ENCODE data around the gene ZNF619.

ZNF619 gene

GRCh38 chr3:40465456-40465855 is 11.5 kb upstream of the ZNF619 start:
- no peak for DNase-seq

GRCh38 chr3:40468018-40468417 is 8.9 kb upstream of the ZNF619 start:
- DNase-seq = no peak

GRCh38 chr3:40470701-40471100 is 6.2 kb upstream of the ZNF619 start:
- no peak for DNase-seq

DNA sequence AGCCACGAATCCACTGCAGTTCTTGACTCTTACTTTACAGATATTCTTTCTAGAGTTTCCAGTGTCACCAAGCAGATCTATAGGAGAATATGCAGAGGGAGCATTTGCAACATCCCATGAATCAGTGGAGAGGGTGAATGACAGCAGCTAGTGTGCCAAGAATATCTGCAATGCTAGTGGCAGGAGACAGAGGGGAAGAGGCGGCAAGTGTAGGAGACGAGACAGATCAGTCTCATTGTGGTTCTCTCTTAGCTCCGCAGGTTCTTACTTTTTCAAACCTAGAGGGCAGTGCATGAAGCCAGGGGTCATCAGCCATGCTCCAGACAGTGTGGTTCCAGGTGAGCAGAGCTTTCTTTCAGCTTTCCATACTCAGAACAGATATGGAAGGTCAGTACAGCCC is 744 bp downstream of the ZNF619 start:
- DNase-seq = no peak

DNA sequence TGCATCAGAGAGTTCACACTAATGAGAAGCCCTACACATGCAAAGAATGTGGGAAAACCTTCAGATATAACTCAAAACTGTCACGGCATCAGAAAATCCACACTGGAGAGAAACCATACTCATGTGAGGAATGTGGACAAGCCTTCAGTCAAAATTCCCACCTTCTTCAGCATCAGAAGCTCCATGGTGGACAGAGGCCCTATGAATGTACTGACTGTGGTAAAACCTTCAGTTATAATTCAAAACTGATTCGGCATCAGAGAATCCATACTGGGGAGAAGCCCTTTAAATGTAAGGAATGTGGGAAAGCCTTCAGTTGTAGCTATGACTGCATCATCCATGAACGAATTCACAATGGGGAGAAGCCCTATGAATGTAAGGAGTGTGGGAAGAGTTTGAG is 10.2 kb downstream of the ZNF619 start:
- DNase-seq = no peak

DNA sequence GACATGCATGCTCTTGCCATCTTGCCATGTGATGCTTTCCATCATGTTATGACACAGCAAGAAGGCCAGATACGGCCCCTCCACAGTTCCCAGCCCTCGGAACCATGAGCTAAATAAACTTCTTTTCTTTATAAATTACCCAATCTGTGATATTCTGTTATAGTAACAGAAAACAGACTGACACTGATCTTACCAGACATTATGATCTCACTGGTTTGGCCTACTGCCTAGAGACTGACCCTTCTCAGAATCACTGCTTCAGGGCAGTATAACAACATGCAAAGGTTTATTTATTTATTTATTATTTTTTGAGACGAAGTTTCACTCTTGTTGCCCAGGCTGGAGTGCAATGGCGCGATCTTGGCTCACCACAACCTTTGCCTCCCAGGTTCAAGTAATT is 14.0 kb downstream of the ZNF619 start:
- DNase-seq = no peak

DNA sequence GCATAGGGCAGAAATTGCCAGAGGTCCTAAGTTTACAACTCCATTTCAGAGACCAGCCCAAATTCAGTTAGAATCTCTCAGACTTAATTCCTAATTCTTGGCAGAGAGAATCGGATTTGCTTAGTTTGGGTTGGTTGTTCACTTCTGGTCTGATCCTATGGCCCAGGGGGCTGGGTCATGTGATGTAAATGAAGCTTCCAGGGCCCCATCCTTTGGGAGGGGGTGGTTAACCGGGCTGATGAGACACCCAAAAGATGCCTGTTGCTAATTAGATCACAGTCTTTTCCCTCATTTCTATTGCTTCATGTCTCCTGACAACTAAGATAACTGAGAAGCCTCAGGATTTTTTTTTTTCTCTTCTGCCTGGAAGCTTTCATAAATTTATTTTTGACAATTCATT is 17.8 kb downstream of the ZNF619 start:
- DNase-seq = no peak

DNA sequence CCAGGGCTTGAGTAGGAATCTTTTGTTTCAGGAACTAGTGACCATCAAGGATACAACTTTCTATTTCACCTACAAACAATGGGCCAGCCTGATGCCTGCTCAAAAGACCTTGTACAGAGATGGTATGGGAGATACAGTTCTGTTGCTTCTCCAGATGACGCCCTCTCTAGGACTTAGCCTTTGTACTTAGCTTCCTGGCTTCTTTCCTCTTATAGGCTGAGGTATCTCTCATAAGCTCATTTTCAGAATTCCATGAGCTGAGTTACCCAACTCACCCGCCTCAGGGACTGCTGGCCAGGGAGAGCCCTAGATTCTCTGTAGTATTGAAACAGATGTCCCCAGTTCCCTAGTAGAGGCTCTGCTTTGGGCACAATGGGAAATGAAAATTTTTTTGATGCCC is 20.4 kb downstream of the ZNF619 start:
- DNase-seq = no peak

DNA sequence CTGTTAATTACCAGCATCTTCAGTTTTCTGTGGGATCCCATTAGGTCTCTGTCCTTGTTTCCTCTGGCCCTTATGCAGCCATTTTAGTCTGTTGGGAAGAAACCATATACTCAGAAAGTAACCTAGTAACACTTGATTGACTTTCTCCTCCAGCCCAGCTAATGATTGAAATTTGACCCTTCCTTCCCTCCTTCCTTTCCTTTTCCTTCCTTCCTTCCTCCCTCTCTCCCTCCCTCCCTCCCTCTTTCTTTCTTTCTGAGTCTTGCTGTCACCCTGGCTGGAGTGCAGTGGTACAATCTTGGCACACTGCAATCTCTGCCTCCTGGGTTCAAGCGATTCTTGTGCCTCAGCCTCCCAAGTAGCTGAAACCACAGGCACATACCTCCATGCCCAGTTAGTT is 23.0 kb downstream of the ZNF619 start:
- no peak for DNase-seq

DNA sequence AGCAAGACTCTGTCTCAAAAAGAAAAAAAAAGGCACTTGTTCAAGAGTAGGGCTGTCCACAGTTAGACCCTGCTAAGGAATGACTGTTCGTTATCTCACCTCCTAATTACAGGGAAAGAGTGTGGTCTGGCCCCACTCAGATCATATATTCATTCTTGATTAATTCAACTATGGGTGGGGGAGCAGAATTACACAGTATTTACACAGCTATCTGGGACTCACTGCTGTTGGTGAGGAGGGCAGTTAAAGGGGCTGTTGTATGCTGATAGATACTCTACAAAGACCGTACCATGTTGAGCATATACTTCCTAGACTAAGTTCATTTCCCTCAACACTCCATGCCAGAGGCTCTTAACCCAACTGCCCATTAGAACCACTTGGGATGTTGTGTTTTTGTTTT is 25.1 kb downstream of the ZNF619 start:
- no peak for DNase-seq

DNA sequence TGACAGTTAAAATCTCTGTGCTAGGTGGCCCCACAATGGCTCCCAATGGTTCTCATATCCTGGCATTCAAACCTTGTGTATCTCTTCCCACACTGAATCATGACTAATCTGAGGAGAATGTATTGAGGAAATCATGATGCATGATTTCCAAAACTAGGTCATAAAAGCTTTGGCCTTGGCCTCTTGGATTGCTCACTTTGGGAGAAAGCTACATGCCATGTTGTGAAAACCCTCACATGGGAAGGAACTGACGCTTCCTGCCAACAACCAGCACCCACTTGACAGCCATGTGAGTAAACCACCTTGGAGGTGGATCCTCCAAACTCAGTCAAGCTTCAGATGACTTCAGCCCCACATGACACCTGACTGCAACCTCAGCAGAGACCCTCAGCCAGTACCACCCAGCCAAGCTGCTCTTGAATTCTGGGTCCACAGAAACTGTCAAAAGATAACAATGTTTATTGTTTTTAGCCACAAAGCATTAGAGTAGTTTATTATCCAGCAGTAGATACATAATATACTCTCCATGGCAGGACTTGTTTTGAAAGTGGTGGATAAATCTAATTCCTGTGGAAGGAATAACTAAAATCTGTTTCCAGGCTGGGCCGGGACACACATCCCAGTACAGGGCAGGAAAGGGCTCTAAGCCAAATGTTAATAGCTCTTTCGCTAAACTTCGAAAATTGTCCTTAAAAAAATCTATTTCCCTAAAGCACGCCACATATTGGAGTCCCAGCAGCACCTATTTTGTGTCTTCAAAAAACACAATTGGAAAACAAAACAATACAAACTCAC is 27.9 kb downstream of the ZNF619 start:
- DNase-seq = no peak

DNA sequence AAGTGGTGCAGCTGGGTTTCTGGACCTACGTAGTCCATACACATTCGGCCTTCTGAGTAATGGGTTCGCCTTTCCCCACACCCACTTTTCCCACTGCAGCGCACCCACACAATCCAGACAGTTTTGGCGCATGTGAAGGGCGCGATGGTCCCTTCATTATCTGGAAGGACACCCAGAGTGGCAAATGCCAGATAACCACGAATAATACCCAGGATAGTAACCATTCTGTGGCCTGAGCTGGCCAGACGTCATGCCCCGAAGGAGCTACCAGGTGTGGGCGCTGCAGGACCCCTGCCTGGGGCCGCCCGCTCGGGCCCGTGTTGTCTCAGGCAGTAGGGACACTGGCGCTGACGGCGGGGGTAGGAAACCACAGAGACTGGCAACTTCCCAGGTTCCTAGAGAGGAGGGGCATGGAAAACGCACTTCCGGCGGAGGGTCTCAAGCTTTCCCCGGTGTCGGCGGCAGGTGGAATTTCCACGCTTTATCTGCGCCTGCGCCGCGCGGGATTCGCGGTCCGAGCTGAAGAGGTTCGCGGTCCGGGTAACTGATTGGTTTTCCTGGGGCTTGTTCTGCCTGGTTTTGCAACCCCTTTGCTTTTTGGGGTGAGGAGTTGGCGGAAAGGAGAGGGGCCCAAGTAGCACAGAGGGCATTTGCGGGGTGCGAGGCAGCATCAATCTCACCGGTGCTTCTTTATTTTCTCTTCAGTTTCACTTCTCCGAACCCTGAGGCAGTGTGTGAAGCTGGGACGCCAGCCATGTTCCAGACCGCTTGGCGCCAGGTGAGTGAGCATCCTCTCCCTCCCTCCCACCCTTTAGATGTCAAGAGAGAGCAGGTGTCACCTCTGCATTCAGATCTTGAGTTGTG is 28.9 kb downstream of the ZNF619 start, which contains the start of gene ZNF620:
Gene ZNF620 (plus strand): TSS at position 441 of the 864 bp plus-strand sequence. CDS start 314 bp downstream, at position 755.
- DNase-seq = peak; percentile 56 to 72

- DNase-seq = no peak
Observed at GRCh38 chr3:40511031-40511718, 34.3 kb downstream of the ZNF619 start.

DNA sequence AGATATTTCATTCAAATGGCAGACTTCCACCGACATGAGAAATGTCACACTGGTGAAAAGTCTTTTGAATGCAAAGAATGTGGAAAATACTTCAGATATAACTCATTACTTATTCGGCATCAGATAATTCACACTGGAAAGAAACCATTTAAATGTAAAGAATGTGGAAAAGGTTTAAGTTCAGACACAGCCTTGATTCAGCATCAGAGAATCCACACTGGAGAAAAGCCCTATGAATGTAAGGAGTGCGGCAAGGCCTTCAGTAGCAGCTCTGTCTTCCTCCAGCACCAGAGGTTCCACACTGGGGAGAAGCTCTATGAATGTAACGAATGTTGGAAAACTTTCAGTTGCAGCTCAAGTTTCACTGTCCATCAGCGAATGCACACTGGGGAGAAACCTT is 39.3 kb downstream of the ZNF619 start:
- DNase-seq = no peak

DNA sequence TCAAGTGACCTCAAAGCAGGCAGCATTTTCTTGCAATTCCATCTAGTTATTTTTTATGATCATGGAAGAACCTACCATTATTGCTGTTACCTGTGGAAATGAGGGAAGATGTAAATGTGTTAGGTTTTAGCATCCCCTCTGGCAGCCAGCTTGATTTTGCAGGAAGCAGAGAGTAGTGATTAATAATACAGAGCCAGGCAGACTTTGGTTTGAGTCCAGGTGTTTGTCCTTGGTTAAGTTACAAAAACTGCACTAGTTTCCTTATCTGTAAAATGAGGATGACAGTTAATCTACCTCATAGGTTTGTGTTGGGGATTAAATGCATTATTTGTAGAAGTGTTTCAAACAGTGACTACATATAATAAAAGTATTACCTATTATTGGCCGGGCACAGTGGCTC is 41.1 kb downstream of the ZNF619 start:
- no peak for DNase-seq

DNA sequence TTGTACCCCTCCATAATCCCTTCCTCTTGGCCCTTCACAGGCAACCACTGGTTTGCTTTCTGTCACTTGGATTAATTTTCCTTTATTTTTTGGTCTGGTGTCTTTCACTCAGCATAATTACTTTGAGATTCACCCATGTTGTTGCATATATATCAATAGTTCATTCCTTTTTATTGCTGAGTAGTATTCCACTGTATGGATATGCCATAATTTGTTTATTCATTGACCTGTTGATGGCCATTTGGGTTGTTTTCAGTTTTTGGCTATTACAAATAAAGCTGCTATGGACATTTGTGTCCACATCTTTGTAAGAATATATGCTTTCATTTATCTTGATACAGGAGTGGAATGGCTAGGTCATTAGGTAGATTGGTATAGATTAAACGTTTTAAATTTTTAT is 41.9 kb downstream of the ZNF619 start:
- DNase-seq = no peak

GRCh38 chr3:40521254-40521653 is 44.3 kb downstream of the ZNF619 start:
- no peak for DNase-seq

DNA sequence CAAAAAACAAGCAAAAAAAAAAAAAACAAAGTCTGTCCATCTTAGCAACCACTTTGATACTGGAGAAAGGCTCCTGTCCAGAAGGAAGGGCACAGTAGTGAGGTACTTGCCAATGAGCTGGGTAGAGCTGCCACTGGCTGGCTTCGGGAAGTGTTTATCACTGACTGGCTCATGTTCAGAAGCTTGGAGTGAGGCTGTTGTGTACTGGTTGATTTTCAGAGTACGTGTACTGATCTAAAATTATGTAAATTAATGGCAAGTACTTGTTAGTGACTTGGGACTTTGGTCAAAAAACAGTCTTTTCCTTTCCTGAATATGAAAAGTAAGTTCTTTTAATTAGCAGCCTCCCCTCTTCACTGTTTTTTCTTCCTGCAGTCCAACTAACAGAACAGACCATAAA is 46.9 kb downstream of the ZNF619 start:
- DNase-seq = no peak

- DNase-seq = no peak
Observed at GRCh38 chr3:40524222-40524567, 47.3 kb downstream of the ZNF619 start.

GRCh38 chr3:40524568-40525285 is 47.8 kb downstream of the ZNF619 start, which contains the start of gene ZNF621:
Gene ZNF621, plus strand, starts transcription at chr3:40524960. Its CDS starts 881 bp downstream, at chr3:40525841.
- DNase-seq = peak; percentile 86 to 89

- DNase-seq = no peak
Observed at GRCh38 chr3:40528426-40528825, 51.5 kb downstream of the ZNF619 start.

DNA sequence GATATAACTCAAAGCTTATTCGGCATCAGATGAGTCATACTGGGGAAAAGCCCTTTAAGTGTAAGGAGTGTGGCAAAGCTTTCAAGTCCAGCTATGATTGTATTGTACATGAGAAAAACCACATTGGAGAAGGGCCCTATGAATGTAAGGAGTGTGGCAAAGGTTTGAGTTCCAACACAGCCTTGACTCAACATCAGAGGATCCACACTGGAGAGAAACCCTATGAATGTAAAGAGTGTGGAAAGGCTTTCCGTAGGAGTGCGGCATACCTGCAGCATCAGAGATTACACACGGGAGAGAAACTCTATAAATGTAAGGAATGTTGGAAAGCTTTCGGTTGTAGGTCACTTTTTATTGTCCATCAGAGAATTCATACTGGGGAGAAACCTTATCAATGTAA is 55.3 kb downstream of the ZNF619 start:
- DNase-seq = no peak

GRCh38 chr3:40534283-40534682 is 57.4 kb downstream of the ZNF619 start:
- DNase-seq = no peak
